K562 treated with DMSO at 1 percent for 24 hours (cell line): ENCODE results near the gene OR5D14. TPM values are rescaled to one million over a fixed set of nuclear protein-coding genes. Genes with fewer than 3 reads are reported as not detected.

ENCODE experiments used
- total RNA-seq: library from RNA; unstranded; fragments of 300-600 nt; gene quantifications from 2 replicates; pipeline ENCODE4 v1.2.3, GENCODE V29; 2022; ENCODE audit warnings: low read depth; ENCODE audit not compliant: insufficient read depth

OR5D14 gene
- not detected in 2 replicates for total RNA-seq

GRCh38 chr11:55795256-55795655 lies at the start of gene OR5D14:
OR5D14 (plus strand) TSS chr11:55795556; CDS start chr11:55795556, 0 bp downstream.

DNA sequence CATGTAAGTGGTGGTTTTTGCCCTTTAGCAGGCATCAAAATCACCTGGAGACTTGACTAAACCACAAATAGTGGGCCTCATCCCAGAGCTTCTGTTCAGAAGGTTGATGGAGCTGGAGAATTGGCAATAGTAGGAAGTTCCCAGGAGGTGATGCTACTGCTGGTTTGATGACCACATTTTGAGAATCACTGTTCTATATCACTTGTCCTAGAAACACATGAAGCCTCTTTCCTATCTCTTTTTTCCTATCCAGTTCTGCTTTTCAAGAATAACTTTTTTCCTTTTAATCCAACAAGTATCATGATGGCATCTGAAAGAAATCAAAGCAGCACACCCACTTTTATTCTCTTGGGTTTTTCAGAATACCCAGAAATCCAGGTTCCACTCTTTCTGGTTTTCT lies 22.2 kb upstream of the OR5D14 start, which contains the start of gene OR5D13:
Gene OR5D13 (plus strand): TSS at position 301 of the 400 bp plus-strand sequence. CDS start 0 bp downstream, at position 301.

GRCh38 chr11:55811067-55811466 lies 15.7 kb downstream of the OR5D14 start, which contains the start of gene OR5L1:
OR5L1 (plus strand) TSS chr11:55811367; CDS start chr11:55811467, 100 bp downstream.

GRCh38 chr11:55819330-55819729 lies 24.0 kb downstream of the OR5D14 start, which contains the start of gene OR5D18:
OR5D18 (plus strand) TSS chr11:55819630; CDS start chr11:55819630, 0 bp downstream.

GRCh38 chr11:55826919-55827318 lies 31.6 kb downstream of the OR5D14 start, which contains the start of gene OR5L2:
OR5L2 (plus strand) TSS chr11:55827219; CDS start chr11:55827219, 0 bp downstream.

DNA sequence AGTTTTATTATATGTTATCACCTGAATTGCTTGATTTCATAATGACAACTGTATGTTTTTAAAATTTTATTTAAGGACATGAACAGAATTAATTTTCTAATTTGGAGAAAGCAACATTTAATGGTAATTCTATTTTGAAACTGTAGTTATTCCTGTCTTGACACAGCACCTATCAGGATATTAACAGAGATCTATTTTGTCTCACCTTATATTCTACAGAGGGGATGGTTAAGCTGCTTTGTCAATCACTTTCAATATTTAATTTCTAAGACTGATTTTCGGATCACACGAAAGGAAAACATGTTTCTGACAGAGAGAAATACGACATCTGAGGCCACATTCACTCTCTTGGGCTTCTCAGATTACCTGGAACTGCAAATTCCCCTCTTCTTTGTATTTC lies 43.1 kb downstream of the OR5D14 start, which contains the start of gene OR5D16:
Gene OR5D16 (plus strand): TSS at position 301 of the 400 bp plus-strand sequence. CDS start 0 bp downstream, at position 301.

Other genes starting within 250 kb of the OR5D14 start
- not detected in 2 replicates for gene OR4C15, start 241.1 kb upstream of the OR5D14 start, total RNA-seq
- not detected in 2 replicates for gene OR4C16, start 223.4 kb upstream of the OR5D14 start, total RNA-seq
- gene OR4C11, start 187.9 kb upstream of the OR5D14 start, total RNA-seq = not detected in 2 replicates
- not detected in 2 replicates for gene OR4P4, start 160.4 kb upstream of the OR5D14 start, total RNA-seq
- gene OR4S2, start 147.2 kb upstream of the OR5D14 start, total RNA-seq = not detected in 2 replicates
- gene OR4C6, start 133.4 kb upstream of the OR5D14 start, total RNA-seq = not detected in 2 replicates
- not detected in 2 replicates for gene OR5D13, start 22.1 kb upstream of the OR5D14 start, total RNA-seq
- gene OR5L1, start 15.8 kb downstream of the OR5D14 start, total RNA-seq = not detected in 2 replicates
- gene OR5D18, start 24.1 kb downstream of the OR5D14 start, total RNA-seq = not detected in 2 replicates
- not detected in 2 replicates for gene OR5L2, start 31.7 kb downstream of the OR5D14 start, total RNA-seq
- gene OR5D16, start 43.2 kb downstream of the OR5D14 start, total RNA-seq = not detected in 2 replicates
- gene TRIM51, start 87.7 kb downstream of the OR5D14 start, total RNA-seq = not detected in 2 replicates
- not detected in 2 replicates for gene OR5W2, start 119.0 kb downstream of the OR5D14 start, total RNA-seq
- gene OR5I1, start 140.8 kb downstream of the OR5D14 start, total RNA-seq = not detected in 2 replicates
- not detected in 2 replicates for gene OR10AG1, start 174.4 kb downstream of the OR5D14 start, total RNA-seq
- gene OR5F1, start 199.1 kb downstream of the OR5D14 start, total RNA-seq = not detected in 2 replicates
- gene OR5AS1, start 232.1 kb downstream of the OR5D14 start, total RNA-seq = not detected in 2 replicates